ENCODE measurements around the gene APBA1.

DNA sequence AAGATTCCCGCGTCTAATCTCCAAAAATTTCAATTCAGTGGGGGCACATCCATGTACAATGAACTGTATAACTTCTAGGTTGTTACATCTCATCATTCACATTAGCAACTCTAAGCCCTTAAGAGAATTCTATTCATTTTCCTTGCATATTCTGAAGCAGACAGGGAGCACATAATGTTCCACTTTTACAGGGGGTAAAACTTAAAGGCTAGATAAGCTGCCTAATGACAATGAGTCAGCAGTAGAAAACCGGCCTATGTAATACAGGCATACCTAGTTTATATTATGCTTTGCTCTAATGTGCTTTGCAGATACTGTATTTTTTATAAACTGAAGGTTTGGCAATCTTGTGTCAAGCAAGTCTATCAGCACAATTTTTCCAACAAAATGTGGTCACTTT lies 47.2 kb upstream of the APBA1 start:
- TF ChIP-seq, protein P1, sequence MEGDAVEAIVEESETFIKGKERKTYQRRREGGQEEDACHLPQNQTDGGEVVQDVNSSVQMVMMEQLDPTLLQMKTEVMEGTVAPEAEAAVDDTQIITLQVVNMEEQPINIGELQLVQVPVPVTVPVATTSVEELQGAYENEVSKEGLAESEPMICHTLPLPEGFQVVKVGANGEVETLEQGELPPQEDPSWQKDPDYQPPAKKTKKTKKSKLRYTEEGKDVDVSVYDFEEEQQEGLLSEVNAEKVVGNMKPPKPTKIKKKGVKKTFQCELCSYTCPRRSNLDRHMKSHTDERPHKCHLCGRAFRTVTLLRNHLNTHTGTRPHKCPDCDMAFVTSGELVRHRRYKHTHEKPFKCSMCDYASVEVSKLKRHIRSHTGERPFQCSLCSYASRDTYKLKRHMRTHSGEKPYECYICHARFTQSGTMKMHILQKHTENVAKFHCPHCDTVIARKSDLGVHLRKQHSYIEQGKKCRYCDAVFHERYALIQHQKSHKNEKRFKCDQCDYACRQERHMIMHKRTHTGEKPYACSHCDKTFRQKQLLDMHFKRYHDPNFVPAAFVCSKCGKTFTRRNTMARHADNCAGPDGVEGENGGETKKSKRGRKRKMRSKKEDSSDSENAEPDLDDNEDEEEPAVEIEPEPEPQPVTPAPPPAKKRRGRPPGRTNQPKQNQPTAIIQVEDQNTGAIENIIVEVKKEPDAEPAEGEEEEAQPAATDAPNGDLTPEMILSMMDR (IDR thresholded peaks at IDR 0.05): no peak
- no peak for TF ChIP-seq SIN3A (IDR thresholded peaks at IDR 0.05; ENCODE audit: borderline replicate concordance, insufficient read depth, low read depth, low read length)
- no peak for TF ChIP-seq TCF7L2 (IDR thresholded peaks at IDR 0.05; ENCODE audit: low read depth, low read length)
- TF ChIP-seq POLR2AphosphoS5 (IDR thresholded peaks at IDR 0.05; ENCODE audit: low read depth, low read length): no peak
- TF ChIP-seq, protein P2, sequence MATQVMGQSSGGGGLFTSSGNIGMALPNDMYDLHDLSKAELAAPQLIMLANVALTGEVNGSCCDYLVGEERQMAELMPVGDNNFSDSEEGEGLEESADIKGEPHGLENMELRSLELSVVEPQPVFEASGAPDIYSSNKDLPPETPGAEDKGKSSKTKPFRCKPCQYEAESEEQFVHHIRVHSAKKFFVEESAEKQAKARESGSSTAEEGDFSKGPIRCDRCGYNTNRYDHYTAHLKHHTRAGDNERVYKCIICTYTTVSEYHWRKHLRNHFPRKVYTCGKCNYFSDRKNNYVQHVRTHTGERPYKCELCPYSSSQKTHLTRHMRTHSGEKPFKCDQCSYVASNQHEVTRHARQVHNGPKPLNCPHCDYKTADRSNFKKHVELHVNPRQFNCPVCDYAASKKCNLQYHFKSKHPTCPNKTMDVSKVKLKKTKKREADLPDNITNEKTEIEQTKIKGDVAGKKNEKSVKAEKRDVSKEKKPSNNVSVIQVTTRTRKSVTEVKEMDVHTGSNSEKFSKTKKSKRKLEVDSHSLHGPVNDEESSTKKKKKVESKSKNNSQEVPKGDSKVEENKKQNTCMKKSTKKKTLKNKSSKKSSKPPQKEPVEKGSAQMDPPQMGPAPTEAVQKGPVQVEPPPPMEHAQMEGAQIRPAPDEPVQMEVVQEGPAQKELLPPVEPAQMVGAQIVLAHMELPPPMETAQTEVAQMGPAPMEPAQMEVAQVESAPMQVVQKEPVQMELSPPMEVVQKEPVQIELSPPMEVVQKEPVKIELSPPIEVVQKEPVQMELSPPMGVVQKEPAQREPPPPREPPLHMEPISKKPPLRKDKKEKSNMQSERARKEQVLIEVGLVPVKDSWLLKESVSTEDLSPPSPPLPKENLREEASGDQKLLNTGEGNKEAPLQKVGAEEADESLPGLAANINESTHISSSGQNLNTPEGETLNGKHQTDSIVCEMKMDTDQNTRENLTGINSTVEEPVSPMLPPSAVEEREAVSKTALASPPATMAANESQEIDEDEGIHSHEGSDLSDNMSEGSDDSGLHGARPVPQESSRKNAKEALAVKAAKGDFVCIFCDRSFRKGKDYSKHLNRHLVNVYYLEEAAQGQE (IDR thresholded peaks at IDR 0.05; ENCODE audit: insufficient read depth in 1 of 2, low read depth in 2 of 2, low read length in 1 of 2): no peak
